T-helper 2 cell (primary cell): ENCODE measurements around the gene LDLR.
"Not testable (repeated sequence)": the region's sequence is repeated elsewhere in the genome, so short reads cannot be mapped to it uniquely, and the experiment has no call there.

ENCODE experiments used
- DNase-seq, 5 experiments: peaks; one replicate each; pipeline versions ENCODE4 v3.0.0 to v3.0.0-alpha.2; 2012 to 2022

Gene LDLR

DNA sequence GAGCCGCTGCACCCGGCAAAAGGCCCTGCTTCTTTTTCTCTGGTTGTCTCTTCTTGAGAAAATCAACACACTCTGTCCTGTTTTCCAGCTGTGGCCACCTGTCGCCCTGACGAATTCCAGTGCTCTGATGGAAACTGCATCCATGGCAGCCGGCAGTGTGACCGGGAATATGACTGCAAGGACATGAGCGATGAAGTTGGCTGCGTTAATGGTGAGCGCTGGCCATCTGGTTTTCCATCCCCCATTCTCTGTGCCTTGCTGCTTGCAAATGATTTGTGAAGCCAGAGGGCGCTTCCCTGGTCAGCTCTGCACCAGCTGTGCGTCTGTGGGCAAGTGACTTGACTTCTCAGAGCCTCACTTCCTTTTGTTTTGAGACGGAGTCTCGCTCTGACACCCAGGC is 17.2 kb downstream of the LDLR start:
- no peak for DNase-seq

DNA sequence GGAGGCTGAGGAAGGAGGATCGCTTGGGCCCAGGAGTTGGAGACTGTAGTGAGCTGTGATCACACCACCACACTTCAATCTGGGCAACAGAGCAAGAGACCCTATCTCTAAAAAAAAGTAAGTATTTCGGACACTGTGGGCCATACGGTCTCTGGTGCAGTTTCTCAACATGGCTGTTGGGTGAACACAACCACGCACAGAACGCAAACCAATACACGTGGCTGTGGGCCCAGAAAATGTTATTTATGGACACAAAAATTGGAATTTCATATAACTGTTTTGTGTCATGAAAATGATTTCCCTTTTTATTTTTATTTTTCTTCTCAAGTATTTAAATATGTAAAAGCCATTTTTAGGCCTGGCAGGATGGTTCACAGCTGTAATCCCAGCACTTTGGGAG is 19.5 kb downstream of the LDLR start:
- no peak for DNase-seq

DNA sequence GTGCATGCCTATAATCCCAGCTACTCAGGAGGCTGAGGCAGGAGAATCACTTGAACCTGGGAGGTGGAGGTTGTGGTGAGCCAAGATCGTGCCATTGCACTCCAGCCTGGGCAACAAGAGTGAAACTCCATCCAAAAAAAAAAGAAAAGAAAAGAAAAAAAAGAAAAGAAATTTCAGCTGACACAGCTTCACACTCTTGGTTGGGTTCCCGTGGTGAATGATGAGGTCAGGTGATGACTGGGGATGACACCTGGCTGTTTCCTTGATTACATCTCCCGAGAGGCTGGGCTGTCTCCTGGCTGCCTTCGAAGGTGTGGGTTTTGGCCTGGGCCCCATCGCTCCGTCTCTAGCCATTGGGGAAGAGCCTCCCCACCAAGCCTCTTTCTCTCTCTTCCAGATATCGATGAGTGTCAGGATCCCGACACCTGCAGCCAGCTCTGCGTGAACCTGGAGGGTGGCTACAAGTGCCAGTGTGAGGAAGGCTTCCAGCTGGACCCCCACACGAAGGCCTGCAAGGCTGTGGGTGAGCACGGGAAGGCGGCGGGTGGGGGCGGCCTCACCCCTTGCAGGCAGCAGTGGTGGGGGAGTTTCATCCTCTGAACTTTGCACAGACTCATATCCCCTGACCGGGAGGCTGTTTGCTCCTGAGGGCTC is 22.0 kb downstream of the LDLR start:
- DNase-seq = no peak

DNA sequence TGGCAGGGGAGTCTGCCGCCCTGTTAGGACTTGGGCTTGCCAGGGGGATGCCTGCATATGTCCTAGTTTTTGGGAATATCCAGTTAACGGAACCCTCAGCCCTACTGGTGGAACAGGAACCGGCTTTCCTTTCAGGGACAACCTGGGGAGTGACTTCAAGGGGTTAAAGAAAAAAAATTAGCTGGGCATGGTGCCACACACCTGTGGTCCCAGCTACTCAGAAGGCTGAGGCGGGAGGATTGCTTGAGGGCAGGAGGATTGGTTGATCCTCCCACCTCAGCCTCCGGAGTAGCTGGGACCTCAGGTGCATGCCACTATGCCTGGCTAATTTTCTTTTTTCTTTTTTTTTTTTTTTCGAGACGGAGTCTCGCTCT is 22.5 kb downstream of the LDLR start:
- DNase-seq = no peak

DNA sequence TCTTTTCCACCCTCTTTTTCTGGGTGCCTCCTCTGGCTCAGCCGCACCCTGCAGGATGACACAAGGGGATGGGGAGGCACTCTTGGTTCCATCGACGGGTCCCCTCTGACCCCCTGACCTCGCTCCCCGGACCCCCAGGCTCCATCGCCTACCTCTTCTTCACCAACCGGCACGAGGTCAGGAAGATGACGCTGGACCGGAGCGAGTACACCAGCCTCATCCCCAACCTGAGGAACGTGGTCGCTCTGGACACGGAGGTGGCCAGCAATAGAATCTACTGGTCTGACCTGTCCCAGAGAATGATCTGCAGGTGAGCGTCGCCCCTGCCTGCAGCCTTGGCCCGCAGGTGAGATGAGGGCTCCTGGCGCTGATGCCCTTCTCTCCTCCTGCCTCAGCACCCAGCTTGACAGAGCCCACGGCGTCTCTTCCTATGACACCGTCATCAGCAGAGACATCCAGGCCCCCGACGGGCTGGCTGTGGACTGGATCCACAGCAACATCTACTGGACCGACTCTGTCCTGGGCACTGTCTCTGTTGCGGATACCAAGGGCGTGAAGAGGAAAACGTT is 24.0 kb downstream of the LDLR start:
- DNase-seq = no peak

DNA sequence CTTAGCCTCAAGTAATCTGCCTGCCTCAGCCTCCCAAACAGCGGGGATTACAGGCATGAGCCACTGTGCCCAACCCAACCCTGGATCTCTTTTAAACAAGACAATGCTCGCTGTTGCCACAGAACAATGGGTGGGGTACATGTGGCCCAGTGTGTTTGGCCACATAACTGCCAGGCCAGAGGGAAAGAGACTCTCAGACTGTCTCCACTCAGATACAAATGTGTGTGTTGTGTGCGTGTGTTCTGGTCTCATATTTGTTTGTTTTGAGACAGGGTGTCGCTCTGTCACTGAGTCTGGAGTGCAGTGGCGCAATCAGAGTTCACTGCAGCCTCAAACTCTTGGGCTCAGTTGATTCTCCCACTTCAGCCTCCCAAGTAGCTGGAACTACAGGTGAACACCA is 25.8 kb downstream of the LDLR start:
- DNase-seq = no peak

DNA sequence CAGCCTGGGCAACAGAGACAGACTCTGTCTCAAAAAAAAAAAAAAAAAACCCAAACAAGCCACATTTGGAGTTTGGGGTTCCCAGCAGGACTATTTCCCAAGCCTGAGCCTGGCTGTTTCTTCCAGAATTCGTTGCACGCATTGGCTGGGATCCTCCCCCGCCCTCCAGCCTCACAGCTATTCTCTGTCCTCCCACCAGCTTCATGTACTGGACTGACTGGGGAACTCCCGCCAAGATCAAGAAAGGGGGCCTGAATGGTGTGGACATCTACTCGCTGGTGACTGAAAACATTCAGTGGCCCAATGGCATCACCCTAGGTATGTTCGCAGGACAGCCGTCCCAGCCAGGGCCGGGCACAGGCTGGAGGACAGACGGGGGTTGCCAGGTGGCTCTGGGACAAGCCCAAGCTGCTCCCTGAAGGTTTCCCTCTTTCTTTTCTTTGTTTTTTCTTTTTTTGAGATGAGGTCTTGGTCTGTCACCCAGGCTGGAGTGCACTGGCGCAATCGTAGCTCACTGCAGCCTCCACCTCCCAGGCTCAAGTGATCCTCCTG is 26.7 kb downstream of the LDLR start:
- no peak for DNase-seq

DNA sequence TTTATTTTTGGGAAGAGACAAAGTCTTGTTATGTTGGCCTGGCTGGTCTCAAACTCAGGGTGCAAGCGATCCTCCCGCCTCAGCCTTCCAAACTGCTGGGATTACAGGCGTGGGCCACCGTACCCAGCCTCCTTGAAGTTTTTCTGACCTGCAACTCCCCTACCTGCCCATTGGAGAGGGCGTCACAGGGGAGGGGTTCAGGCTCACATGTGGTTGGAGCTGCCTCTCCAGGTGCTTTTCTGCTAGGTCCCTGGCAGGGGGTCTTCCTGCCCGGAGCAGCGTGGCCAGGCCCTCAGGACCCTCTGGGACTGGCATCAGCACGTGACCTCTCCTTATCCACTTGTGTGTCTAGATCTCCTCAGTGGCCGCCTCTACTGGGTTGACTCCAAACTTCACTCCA is 27.2 kb downstream of the LDLR start:
- no peak for DNase-seq

DNA sequence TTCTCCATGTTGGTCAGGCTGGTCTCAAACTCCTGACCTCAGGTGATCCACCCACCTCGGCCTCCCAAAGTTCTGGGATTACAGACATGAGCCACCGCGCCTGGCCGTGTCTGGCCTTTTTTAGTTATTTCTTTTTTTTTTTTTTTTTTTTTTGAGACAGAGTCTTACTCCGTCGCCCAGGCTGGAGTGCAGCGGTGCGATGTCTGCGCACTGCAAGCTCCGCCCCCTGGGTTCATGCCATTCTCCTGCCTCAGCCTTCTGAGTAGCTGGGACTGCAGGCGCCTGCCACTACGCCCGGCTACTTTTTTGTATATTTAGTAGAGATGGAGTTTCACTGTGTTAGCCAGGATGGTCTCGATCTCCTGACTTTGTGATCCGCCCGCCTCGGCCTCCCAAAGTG is 32.7 kb downstream of the LDLR start:
- DNase-seq = not testable (repeated sequence)

DNA sequence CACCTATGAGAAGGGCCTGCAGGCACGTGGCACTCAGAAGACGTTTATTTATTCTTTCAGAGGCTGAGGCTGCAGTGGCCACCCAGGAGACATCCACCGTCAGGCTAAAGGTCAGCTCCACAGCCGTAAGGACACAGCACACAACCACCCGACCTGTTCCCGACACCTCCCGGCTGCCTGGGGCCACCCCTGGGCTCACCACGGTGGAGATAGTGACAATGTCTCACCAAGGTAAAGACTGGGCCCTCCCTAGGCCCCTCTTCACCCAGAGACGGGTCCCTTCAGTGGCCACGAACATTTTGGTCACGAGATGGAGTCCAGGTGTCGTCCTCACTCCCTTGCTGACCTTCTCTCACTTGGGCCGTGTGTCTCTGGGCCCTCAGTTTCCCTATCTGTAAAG is 33.9 kb downstream of the LDLR start:
- no peak for DNase-seq

DNA sequence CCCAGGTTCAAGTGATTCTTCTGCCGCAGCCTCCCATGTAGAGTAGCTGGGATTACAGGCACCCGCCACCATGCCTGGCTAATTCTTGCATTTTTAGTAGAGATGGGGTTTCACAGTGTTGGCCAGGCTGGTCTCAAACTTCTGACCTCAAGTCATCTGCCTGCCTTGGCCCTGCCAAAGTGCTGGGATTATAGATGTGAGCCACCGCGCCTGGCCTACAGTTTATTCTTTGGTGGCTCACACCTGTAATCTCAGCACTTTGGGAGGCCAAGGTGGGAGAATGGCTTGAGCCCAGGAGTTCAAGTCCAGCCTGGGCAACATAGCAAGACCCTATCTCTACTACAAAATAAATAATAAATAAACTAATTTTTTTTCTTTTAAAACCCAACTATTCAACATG is 34.9 kb downstream of the LDLR start:
- not testable (repeated sequence) for DNase-seq

DNA sequence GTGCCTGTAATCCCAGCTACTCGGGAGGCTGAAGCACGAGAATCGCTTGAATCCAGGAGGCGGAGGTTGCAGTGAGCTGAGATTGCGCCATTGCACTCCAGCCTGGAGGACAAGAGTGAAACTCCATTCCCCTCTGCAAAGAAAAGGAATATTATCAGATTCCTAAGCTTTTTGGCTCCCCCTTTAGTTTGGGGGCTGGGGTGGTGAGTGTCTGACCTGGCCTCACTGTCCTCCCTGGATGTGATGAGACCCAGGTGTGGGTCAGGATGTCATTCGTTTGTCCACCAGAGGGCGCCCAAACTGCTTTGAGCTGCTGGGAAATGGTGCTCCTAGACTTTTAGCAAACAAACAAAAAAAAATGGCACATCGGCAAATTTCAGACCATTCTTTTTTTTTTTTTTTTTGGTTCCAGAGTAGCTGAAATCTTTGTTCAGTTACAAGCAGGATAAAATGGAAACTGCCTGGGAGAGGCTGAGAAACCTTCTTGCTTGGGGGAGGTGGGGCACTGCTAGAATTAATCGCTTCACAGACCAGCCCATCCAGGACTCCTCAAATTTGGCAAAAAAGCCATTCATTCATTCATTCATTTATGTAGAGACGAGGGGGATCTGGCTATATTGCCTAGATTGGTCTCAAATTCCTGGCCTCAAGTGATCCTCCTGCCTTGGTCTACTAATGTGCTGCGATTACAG is 36.9 kb downstream of the LDLR start:
- peak; percentile 36 to 67 (median 66) for DNase-seq

DNA sequence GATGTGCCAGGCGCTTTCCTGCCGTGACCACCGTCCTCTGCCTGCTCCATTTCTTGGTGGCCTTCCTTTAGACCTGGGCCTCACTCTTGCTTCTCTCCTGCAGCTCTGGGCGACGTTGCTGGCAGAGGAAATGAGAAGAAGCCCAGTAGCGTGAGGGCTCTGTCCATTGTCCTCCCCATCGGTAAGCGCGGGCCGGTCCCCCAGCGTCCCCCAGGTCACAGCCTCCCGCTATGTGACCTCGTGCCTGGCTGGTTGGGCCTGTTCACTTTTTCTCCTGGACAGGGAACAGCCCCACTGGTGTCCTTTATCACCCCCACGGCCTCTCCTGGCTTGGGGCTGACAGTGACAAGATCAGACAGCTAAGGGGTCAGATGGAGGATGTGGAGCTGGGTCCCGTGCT is 38.6 kb downstream of the LDLR start:
- no peak for DNase-seq

DNA sequence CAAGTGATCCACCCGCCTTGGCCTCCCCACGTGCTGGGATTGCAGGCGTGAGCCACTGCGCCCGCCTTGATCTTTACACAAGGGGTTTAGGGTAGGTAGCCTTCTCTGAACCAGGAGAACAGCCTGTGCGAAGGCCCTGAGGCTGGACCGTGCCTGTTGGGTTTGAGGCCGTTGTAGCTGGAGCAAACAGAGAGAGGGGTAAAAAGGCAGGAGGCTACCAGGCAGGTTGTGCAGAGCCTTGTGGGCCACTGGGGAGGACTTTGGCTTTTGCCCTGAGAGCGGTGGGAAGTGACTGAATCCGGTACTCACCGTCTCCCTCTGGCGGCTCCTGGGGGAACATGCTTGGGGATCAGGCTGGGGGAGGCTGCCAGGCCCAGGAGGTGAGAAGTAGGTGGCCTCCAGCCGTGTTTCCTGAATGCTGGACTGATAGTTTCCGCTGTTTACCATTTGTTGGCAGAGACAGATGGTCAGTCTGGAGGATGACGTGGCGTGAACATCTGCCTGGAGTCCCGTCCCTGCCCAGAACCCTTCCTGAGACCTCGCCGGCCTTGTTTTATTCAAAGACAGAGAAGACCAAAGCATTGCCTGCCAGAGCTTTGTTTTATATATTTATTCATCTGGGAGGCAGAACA is 41.7 kb downstream of the LDLR start:
- DNase-seq = peak; percentile 34 to 64 (median 58)

DNA sequence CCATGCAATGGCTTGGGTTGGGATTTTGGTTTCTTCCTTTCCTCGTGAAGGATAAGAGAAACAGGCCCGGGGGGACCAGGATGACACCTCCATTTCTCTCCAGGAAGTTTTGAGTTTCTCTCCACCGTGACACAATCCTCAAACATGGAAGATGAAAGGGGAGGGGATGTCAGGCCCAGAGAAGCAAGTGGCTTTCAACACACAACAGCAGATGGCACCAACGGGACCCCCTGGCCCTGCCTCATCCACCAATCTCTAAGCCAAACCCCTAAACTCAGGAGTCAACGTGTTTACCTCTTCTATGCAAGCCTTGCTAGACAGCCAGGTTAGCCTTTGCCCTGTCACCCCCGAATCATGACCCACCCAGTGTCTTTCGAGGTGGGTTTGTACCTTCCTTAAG is 42.2 kb downstream of the LDLR start:
- no peak for DNase-seq

DNA sequence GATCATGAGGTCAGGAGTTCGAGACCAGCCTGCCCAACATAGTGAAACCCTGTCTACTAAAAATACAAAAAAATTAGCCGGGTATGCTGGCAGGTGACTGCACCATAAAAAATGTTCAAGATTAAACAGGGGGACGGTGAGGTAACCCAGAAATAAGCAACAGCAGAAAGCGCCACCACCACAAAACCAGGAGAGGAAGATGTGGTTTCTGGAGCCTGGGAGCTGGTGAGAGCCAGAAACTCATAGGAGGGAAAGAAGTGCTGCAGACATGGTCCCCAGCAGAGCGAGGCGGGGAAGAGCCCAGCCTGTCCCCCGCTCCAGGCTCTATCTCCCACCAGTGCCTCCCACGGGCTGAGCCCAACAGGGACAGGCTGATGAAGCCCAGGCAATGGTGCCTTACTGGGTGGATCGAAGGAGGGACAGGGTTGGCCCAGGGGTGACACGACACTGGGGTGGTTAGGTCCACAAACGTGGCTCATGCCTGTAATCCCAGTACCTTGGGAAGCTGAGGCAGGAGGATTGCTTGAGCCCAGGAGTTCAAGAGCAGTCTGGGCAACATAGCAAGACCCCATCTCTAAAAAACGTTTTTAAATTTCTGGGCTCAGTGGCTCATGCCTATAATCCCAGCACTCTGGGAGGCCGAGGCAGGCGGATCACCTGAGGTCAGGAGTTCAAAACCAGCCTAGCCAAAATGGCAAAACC is 47.3 kb downstream of the LDLR start:
- DNase-seq = no peak

DNA sequence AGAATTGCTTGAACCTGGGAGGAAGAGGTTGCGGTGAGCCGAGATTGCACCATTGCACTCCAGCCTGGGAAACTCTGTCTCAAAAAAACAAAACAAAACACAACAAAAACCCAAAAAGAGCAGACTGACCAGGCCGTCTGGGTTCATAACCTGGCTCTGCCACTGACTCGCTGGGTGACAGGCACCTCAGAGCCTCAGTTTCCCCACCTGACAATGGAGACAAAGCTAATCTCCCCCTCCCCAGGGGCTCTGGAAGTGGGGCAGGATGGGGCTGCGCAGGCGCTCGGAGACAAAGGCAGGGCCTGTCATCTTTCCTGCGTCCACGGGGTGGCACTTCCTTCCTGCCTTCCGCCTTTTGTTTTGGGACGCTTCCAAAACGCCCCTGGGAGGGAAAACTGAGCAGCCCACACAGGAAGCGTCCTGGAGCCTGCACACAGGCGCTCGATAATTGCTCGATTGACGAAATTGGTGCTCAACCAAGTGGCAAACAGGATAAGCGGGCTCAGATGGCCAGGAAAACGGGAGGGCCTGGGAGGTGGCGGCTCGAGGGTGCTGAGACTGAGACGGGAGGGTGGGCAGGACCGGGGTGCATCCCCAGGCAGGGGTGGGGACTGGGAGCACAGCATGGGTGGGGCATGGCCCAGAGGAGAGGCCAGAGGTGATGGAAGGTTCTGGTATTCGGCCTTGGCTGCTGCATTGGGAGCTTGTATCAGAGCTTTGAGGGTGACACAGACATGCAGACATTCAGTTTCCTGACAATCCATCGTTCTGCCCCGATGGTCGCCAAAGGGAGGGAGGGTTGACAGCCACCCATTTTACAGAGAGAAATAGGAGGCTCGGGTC is 48.5 kb downstream of the LDLR start:
- DNase-seq = peak in 4 of 5 experiments; percentile 26 to 68 (median 31)

DNA sequence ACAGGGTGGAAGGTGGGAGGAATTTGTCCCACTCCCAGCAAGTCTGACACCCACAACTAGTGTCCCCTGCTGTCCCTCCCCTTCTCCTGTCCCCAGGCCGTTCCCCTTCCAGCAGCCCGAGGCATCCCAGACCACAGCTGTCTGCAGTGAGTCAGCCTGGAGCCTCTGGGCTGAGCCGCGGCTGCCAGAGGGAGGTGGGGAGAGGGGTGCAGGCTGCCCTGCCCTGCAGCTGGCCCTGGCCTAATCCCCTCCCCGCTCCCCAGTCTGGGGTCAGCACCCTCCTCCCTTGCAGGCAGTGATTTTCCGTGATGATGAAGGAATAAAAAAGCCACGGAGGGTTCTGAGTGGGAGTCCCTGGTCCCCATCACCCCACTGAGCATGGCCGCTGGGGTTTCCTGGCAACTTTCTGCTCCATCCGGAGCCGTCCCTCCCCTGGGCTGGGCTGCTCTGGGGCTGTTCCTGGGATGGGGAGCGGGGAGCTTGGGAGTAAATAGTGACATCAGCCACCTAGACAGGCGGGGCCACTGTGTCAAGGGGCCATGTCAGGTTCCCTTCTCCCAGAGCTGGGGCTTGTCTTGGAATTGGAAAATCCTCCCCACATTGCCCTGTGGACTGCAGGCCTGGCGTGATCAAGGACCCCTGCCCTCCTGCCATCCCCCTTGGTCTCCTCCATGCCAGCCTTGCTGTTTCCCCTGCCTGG is 49.5 kb downstream of the LDLR start:
- DNase-seq = no peak

DNA sequence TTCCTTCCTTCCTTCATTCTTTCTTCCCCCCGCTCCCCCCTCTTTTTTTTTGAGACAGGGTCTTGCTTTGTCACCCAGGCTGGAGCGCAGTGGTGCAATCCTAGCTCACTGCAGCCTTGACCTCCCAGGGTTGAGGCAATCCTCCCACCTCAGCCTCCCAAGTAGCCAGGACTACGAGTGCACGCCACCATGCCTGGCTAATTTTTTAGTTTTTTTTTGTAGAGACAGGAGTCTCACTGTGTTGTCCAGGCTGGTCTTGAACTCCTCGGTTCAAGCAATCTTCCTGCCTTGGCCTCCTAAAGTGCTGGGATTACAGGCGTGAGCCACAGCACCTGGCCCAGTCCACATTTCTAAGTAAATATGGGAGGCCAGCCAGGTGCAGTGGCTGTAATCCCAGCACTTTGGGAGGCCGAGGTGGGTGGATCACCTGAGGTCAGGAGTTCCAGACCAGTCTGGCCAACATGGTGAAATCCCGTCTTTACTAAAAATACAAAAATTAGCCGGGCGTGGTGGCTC is 50.8 kb downstream of the LDLR start:
- DNase-seq = not testable (repeated sequence)

DNA sequence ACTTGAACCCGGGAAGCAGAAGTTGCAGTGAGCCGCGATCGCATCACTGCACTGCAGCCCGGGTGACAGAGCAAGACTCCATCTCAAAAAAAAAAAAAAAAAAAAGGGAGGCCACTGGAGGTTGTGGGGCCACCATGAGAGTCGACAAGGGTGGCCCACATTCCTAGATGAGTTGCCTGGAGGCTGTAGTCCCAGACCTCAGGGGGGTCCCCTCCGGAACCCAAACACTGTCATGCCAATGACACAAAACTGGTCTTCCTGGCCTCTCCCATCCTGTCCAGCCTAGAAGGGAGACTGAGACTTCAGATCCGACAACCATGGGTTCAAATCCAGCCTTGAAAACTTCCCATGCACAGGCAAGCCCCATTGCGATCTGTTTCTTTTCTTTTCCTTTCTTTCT is 51.6 kb downstream of the LDLR start:
- DNase-seq = no peak

DNA sequence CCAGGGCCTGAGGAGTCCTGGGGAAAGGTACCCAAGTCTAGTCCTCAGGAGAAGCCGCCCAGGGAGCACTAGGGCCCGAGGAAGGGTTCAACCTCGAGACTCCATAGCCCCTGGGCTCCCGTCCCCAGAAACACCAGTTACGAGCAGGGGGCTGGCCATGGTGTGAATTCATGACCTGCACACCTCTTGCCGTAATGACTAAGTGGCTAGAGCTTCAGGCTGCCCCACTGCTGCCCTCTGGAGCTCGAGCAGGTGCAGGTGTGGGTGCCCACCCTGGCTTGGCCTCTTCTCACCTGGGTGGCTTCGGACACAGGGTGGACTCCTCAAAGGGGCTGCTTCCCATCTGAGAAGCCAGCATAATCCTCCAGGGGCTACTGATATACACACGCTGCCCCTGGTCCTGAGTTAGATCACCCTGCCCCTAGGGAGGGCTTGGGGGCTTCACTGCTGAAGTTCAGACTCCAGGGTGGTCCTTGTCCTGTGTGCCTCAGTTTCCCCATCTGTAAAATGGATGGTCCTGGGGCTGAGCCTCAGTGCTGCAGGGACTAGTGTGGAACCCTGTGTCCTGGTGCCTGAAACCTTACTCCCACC is 52.8 kb downstream of the LDLR start:
- DNase-seq = no peak
